Tibial nerve (tissue), 4 donors: Measurements from ENCODE around the gene RPP40. TPM values are rescaled to one million over a fixed set of nuclear protein-coding genes. Genes with fewer than 3 reads are reported as not detected.
"Not testable (repeated sequence)": the region's sequence is repeated elsewhere in the genome, so short reads cannot be mapped to it uniquely, and the experiment has no call there.

ENCODE experiments used
- DNase-seq, 2 donors: peaks; one replicate each; pipeline ENCODE4 v3.0.0-alpha.2; 2019; ENCODE audit warnings: low spot score in 2 of 2
- H3K27ac ChIP-seq, 4 donors: fragments of 200-600 bp; sonication (generic) in 3 of 4; one replicate each; pipeline ENCODE4 v1.5.1; 2017 to 2019; ENCODE audit warnings: mild to moderate bottlenecking in 1 of 4
- H3K27me3 ChIP-seq, 2 donors: fragments of 200-600 bp; sonication (generic) in 1 of 2; one replicate each; pipeline versions ENCODE4 v1.5.1 to v1.6.0; 2017 to 2019
- H3K36me3 ChIP-seq, 3 donors: fragments of 200-600 bp; sonication (generic); one replicate each; pipeline ENCODE4 v1.5.1; 2018 to 2019
- H3K4me1 ChIP-seq, 4 donors: fragments of 200-600 bp; sonication (generic) in 3 of 4; one replicate each; pipeline ENCODE4 v1.5.1; 2017 to 2019
- H3K4me3 ChIP-seq, 4 donors: fragments of 200-600 bp; sonication (generic) in 3 of 4; one replicate each; pipeline ENCODE4 v1.5.1; 2017 to 2019; ENCODE audit warnings: mild to moderate bottlenecking in 1 of 4, moderate library complexity in 1 of 4
- H3K9me3 ChIP-seq, 4 donors: fragments of 200-600 bp; sonication (generic) in 3 of 4; one replicate each; pipeline ENCODE4 v1.5.1; 2017 to 2019
- CTCF ChIP-seq, 5 experiments: fragments of 200-600 bp in 3 of 5; fragments of 450-650 bp in 2 of 5; sonication (generic) in 3 of 5; IDR thresholded peaks; one replicate each; pipeline ENCODE4 v1.5.1; 2016 to 2019; ENCODE audit warnings: antibody characterized with exemption in 5 of 5, mild to moderate bottlenecking in 3 of 5, moderate library complexity in 2 of 5
- EP300 ChIP-seq, 2 donors: sonication (generic); formaldehyde crosslinking; IDR thresholded peaks; one replicate each; pipeline ENCODE4 v1.6.1; 2017; ENCODE audit warnings: antibody characterized with exemption in 2 of 2, mild to moderate bottlenecking in 1 of 2
- POLR2A ChIP-seq, 2 donors: fragments of 450-650 bp; IDR thresholded peaks; one replicate each; pipeline ENCODE4 v1.6.1; 2017; ENCODE audit warnings: antibody characterized with exemption in 2 of 2, mild to moderate bottlenecking in 2 of 2, moderate library complexity in 2 of 2
- WGBS, 2 donors: methylation state at CpG; one replicate each; pipeline ENCODE4 v1.1.5; 2018; 5-methylcytosine and 5-hydroxymethylcytosine counted together
- total RNA-seq, 4 donors: library from RNA; depleted of rRNA; stranded (reverse); fragments of >200 nt; gene quantifications; one replicate each; pipeline ENCODE4 v1.1.0, GENCODE V29; 2016

RPP40 gene
- total RNA-seq, 4 donors from 2014 or later: 6.3 to 16.7 (median 9.6) TPM

DNA sequence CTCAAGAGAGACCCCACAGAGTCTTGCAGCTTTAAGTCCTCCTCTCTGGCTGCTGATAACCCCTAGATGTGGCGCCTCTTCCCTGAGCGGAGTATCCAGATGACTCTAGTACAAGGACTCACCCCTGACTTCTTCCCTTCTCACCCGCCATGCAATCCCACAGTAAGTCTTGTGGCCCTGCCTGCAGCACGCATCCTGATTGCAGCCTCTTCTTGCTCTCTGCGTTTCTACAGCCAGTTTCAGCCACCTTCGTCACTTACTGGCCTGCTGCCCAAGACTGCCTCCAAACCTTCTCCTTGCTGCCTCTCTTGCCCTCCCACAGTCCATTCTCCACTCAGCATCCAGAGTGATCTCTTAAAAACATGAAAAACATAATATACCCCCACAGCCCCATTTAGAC, 2.4 kb upstream of the RPP40 start:
- TF ChIP-seq EP300 (IDR thresholded peaks at IDR 0.05): no peak
- no peak for TF ChIP-seq POLR2A (IDR thresholded peaks at IDR 0.05)
- TF ChIP-seq CTCF (IDR thresholded peaks at IDR 0.05): no peak
- 91 to 94% methylated on average over 6 of the region's 6 CpGs for WGBS, 2 donors
- no peak for DNase-seq

GRCh38 chr6:5005038-5005433, 1.2 kb upstream of the RPP40 start:
- WGBS, 2 donors: 95 to 97% methylated on average over 5 of the region's 5 CpGs
- H3K9me3 ChIP-seq, DNase-seq, H3K4me1 ChIP-seq, H3K27me3 ChIP-seq, H3K4me3 ChIP-seq: not testable (repeated sequence)
- peaks cover 0 to 20% (median 0%) of the 10 kb centered on the region in 3 donors for H3K36me3 ChIP-seq
- peak overlapping the region in 1 of 4 donors; percentile 96 for H3K27ac ChIP-seq

More for the DNA sequence above, 2.4 kb upstream of the RPP40 start:
- Histone ChIP-seq H3K36me3 (peaks cover 0 to 8% (median 0%) of the 10 kb centered on the region in 3 donors), H3K4me3 (no peak overlapping the region), H3K27ac (no peak overlapping the region), H3K9me3 (no peaks in the 10 kb centered on the region), H3K4me1 (peaks cover 0 to 8% (median 4%) of the 10 kb centered on the region in 4 donors), H3K27me3 (no peaks in the 10 kb centered on the region)

DNA sequence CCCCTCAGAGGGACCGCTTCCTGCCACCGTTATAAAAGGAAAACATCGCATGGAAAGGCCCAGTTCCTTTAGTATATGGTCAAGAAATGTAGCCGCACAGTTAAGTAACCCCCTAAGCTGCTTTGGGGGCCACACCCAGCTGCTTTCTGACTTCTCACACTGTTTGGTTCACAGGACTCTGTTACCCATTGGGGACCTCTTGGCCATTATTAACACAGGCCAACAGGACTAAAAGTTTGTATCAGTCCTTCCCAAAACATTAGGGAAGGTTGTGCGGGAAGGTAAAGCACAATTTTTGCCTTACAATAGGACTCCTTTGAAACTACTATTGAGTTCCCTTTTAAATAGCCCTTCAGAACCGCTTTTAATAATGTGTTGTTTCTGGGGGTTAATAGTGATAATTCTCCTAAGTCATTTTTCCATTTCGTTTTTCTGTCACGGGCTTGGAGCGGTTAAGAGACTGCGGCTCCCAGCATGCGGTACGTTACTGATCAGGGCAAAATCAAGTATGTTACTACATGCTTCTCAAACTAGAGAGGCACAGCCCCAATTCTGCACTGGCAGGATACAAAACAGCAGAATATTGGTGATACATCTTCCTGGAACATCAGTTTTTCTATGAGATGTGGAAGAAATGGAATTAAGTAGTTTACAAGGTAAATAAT, 668 bp upstream of the RPP40 start:
- 46 to 53% methylated on average over 12 of the region's 12 CpGs for WGBS, 2 donors
- no peak for DNase-seq
- no peak for TF ChIP-seq POLR2A (IDR thresholded peaks at IDR 0.05)
- no peak for TF ChIP-seq EP300 (IDR thresholded peaks at IDR 0.05)
- no peak for TF ChIP-seq CTCF (IDR thresholded peaks at IDR 0.05)

GRCh38 chr6:4999586-4999985, 4.3 kb downstream of the RPP40 start:
- no peak for DNase-seq
- Histone ChIP-seq H3K4me1 (peaks cover 0 to 6% (median 2%) of the 10 kb centered on the region in 4 donors), H3K4me3 (no peak overlapping the region), H3K27ac (no peak overlapping the region), H3K36me3 (peaks cover 0 to 68% (median 0%) of the 10 kb centered on the region in 3 donors), H3K9me3 (no peaks in the 10 kb centered on the region), H3K27me3 (no peaks in the 10 kb centered on the region)
- TF ChIP-seq EP300 (IDR thresholded peaks at IDR 0.05): no peak
- TF ChIP-seq POLR2A (IDR thresholded peaks at IDR 0.05): no peak
- no peak for TF ChIP-seq CTCF (IDR thresholded peaks at IDR 0.05)
- 56 to 75% methylated on average over 2 of the region's 2 CpGs for WGBS, 2 donors

More for the DNA sequence above, 668 bp upstream of the RPP40 start:
- H3K27ac ChIP-seq: peak overlapping the region; percentile 78 to 96 (median 92)
- H3K27me3 ChIP-seq: no peaks in the 10 kb centered on the region
- no peaks in the 10 kb centered on the region for H3K9me3 ChIP-seq
- peaks cover 0 to 8% (median 4%) of the 10 kb centered on the region in 4 donors for H3K4me1 ChIP-seq
- H3K4me3 ChIP-seq: peak overlapping the region; percentile 47 to 79 (median 57)
- peaks cover 0 to 25% (median 0%) of the 10 kb centered on the region in 3 donors for H3K36me3 ChIP-seq

DNA sequence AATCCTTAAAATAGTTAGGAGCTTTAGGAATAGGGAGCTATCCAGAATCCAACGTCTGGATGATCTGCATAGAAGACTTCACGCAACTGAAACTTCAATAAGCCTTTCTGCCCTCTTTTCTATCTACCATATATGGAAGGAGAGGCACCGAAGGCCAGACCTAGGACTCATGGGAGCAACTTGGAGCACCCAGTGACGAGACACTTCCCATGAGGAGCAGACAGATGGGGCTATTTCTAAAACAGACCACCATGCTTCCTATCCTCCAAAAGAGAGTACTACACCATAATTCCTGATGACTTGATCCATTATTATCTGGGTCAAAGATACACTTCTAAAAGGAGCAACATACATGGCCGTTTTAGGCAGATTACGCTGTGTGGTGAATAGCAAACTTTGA, 6.0 kb downstream of the RPP40 start:
- Histone ChIP-seq H3K4me1 (no peaks in the 10 kb centered on the region), H3K27me3 (no peaks in the 10 kb centered on the region), H3K4me3 (no peak overlapping the region), H3K27ac (no peak overlapping the region), H3K9me3 (no peaks in the 10 kb centered on the region), H3K36me3 (peaks cover 0 to 81% (median 0%) of the 10 kb centered on the region in 3 donors)
- 80 to 83% methylated on average over 5 to 6 of the region's 6 CpGs for WGBS, 2 donors
- DNase-seq: no peak
- TF ChIP-seq POLR2A (IDR thresholded peaks at IDR 0.05) (no peak), EP300 (IDR thresholded peaks at IDR 0.05) (no peak)

GRCh38 chr6:4994741-4995140, 9.1 kb downstream of the RPP40 start:
- H3K27ac ChIP-seq: no peak overlapping the region
- H3K9me3 ChIP-seq: peaks cover 0 to 9% (median 0%) of the 10 kb centered on the region in 4 donors
- 90 to 96% methylated on average over 3 of the region's 3 CpGs for WGBS, 2 donors
- no peak for DNase-seq
- H3K4me3 ChIP-seq: no peak overlapping the region
- no peaks in the 10 kb centered on the region for H3K4me1 ChIP-seq
- TF ChIP-seq POLR2A (IDR thresholded peaks at IDR 0.05) (no peak), EP300 (IDR thresholded peaks at IDR 0.05) (no peak), CTCF (IDR thresholded peaks at IDR 0.05) (no peak)
- peaks cover 0 to 84% (median 0%) of the 10 kb centered on the region in 3 donors for H3K36me3 ChIP-seq
- no peaks in the 10 kb centered on the region for H3K27me3 ChIP-seq
